NT2/D1 (cell line): ENCODE results near the gene PLK5.

Experiments used
- YY1 ChIP-seq: IDR thresholded peaks from 2 replicates; pipeline ENCODE4 v1.6.1; 2011; ENCODE audit not compliant: insufficient read length, insufficient read depth
- ZNF274 ChIP-seq: IDR thresholded peaks from 2 replicates; pipeline ENCODE4 v1.6.1; 2011; ENCODE audit warnings: mild to moderate bottlenecking, low read depth, low read length

- TF ChIP-seq ZNF274 (no peak), YY1 (no peak)
These were observed 8.7 kb upstream of the PLK5 start for GRCh38 chr19:1514986-1515721.
